ES-I3 (cell line): ENCODE measurements around the gene PROKR2.

Experiments used
- H3K36me3 ChIP-seq: 2 replicates; pipeline ENCODE4 v1.6.1; 2013; ENCODE audit warnings: mild to moderate bottlenecking, low read length, control low read depth, moderate library complexity; ENCODE audit not compliant: insufficient read depth
- H3K4me1 ChIP-seq: 2 replicates; pipeline ENCODE4 v1.6.1; 2013; ENCODE audit warnings: mild to moderate bottlenecking, control low read depth, low read length; ENCODE audit not compliant: insufficient read depth
- H3K9ac ChIP-seq: 2 replicates; pipeline ENCODE4 v1.6.1; 2013; ENCODE audit warnings: low read depth, mild to moderate bottlenecking, low read length, moderate library complexity
- H3K9me3 ChIP-seq: 2 replicates; pipeline ENCODE4 v1.6.1; 2013; ENCODE audit warnings: mild to moderate bottlenecking, low read length, moderate library complexity; ENCODE audit not compliant: control insufficient read depth, insufficient read depth

Gene PROKR2

DNA sequence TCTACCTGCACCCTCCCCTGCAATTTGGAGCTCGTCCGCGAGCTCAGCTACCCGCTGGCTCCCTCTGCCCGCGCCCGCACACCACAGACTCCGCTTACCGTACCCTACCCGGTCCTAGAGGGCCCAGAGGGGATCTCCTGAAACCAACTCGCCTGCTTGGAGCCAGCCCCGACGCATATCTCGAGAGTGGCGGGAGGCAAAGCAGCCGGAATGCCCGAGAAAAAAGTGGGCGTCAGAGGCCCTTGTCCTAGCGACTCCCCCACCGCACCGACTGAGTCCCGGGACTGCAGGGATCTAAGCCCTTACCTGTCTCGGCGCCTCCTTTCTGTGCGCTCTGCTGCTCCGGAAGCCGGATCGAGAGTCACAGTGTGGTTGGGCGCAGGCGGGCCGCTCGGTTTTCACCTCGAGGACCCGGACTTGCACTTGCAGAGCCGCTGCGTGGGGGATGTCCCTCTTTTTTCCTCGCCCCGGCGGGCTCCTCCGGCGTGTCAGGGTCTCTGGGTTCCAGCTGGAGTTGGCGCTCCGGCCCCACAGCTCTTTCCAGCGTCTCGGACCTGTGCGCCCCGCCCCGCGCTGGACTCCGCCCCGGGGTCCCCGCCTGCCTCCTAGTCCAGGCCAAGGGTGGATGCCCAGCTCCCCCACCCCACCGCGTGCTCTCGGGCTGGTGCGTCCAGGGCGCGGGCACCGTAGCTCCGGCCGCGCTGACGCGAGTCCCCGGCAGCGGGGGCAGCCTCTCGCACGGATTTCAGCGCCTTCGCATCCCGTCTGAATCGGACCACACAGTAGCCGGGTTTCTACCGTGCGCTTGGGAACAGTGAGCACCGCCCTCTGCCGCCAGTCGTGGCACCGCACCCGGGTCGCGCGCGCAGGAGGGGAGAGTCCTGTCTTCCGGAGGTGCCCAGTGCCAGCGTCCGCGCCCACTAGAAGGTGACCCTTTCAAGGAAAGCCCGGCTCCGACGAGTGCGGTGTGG is at the start of gene PROKR2:
Gene PROKR2 (minus strand): TSS at position 767 of the 971 bp plus-strand sequence. CDS start 2,585 bp downstream, outside the sequence.
- no peaks in the 10 kb centered on the region for H3K9me3 ChIP-seq
- H3K36me3 ChIP-seq: no peaks in the 10 kb centered on the region
- H3K9ac ChIP-seq: peak within 1 kb of the TSS; percentile 81
- no peaks in the 10 kb centered on the region for H3K4me1 ChIP-seq

DNA sequence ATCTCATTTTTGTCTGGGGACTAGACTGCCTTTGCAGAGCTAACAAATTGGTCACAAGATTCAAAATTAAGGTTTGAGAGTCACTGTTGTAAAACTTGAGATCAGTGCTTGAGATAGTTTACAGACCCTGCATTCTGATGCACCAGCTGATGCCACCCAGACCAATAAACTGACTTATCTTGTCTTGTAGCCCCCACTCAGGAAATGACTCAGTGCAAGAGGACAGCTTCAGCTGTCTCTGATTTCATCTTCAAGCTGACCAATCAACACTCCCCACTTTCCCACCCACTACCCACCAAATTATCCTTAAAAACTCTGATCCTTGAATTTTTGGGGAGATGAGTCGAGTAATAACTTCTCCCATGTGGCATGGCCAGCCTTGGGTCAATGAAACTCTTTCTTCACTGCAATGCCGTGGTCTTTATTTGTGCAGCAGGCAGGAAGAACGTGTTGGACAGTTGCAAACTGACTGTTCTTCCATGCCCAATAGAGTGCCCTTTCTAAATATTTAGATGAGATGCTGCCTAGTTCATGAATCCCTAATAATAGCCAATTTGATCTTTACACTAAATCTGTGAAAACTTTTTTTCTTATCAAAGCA is 48.3 kb upstream of the PROKR2 start:
- Histone ChIP-seq H3K9ac (0 out of 2 replicates have a peak overlapping the region, but pooled peaks have one; percentile 22), H3K9me3 (peaks cover 7% of the 10 kb centered on the region), H3K4me1 (0 out of 2 replicates have a peak, but pooled peaks cover 4% of the 10 kb centered on the region), H3K36me3 (no peaks in the 10 kb centered on the region)

DNA sequence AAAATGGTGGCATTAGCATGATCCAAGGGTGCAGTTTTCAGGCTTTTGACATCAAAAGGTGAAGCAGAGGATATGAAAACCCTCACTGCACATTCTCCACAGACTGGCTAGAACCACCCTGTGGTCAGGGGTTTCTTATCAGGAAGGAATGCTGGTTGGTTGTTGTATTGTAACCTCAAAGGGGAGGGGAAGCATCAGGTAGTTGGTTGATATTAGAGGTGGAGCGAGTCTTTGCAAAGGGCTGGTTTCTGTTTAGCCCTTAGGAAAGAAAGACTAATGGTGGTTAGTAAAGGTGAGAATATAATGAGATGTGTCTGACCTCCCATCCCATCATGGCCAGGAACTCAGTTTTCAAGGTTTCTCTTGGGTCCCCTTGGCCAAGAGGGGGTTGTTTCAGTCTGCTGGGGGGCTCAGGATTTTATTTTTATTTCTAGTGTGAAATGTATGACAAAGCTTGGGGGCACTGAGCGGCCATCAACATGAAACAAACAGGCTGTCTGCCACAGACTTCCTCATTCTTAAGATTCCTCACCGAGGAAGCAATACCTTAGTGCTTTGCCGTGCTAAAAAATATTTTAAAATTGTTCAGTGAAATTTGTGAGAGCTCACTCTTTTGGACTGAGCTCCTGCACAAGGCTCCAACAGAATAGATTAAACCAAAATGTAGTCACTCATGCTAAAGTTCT is 47.5 kb upstream of the PROKR2 start:
- H3K36me3 ChIP-seq: no peaks in the 10 kb centered on the region
- peak overlapping the region; percentile 22; the same call in 1 of the 2 replicates for H3K9ac ChIP-seq
- peaks cover 7% of the 10 kb centered on the region for H3K9me3 ChIP-seq
- H3K4me1 ChIP-seq: 0 out of 2 replicates have a peak, but pooled peaks cover 4% of the 10 kb centered on the region

DNA sequence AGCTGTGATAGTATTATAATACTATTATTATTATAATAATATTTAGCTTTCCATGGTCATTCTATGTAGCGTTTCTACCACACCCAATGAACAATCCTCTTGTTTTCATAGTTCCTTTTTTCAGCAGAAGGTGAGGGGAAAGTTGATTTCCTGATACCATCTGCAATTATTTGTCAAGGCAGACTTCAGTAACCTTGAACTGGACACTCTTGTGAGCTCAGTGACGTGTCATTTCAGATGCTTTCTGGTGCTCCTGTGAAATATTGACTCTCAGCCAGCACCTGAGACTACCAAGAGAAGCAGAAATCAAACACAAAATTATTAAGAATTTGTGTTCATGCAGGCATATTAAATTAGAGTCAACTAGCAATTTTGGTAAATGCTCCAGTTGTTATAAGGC is 46.0 kb upstream of the PROKR2 start:
- Histone ChIP-seq H3K4me1 (0 out of 2 replicates have a peak, but pooled peaks cover 4% of the 10 kb centered on the region), H3K9me3 (peaks cover 4% of the 10 kb centered on the region), H3K36me3 (no peaks in the 10 kb centered on the region), H3K9ac (no peak overlapping the region)

DNA sequence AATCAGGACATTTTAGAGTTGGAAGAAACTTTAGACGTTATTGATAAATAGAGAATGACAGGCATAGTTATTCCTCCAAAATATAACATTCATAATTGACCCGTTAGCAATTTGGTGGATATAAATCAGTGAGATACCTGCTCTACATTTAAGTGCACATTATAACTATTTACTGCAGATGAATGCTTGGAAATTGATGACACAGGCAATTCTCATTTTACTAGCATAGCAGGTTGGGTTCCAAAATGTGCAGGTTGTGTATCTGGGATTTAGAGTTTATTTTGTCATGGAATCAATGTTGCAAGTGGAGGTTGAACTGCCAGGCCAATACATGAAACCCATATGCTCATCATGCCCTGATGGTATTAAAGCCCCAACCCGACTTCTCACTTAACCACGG is 44.4 kb upstream of the PROKR2 start:
- Histone ChIP-seq H3K36me3 (no peaks in the 10 kb centered on the region), H3K9me3 (no peaks in the 10 kb centered on the region; the same call in none of the 2 replicates), H3K4me1 (0 out of 2 replicates have a peak, but pooled peaks cover 4% of the 10 kb centered on the region), H3K9ac (no peak overlapping the region)

DNA sequence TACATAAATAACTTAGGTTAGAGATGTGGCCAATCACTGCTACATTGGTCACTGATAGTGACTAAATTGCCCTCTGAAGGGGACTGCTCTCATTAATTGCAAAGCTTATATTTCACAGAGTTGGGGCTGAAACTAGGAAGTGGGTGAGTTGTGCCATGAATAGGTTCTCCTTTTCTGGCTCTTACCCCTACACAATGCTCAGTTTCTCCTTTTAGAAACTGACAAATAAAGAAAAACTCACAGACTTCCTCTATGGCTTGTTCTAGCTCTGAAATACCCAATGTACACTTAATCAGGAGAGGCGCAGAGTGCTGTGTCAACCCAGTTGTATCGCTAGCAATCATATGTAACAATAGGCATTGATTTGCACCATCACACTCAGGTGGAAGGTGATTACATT is 41.2 kb upstream of the PROKR2 start:
- H3K36me3 ChIP-seq: no peaks in the 10 kb centered on the region
- no peak overlapping the region for H3K9ac ChIP-seq
- H3K4me1 ChIP-seq: no peaks in the 10 kb centered on the region
- H3K9me3 ChIP-seq: no peaks in the 10 kb centered on the region; the same call in 1 of the 2 replicates

DNA sequence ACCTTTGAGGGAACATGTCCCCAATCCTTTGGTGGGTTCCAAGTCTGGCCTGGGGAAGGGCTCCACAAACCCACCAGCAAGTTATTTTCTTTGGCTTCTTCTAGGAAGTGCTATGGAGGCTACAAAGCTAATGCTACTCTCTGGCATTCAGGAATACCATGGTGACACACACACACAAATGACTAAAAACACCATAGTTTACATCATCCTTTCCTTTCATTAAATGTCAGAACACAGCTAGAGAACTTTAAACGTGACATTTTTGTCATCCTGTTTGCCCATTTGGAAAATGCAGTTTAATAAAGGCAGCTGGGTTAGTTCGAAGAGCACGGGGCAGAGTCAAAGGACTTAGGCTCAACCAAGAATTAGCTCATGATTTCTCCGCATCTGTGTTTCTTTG is 40.2 kb upstream of the PROKR2 start:
- H3K9me3 ChIP-seq: no peaks in the 10 kb centered on the region
- H3K9ac ChIP-seq: no peak overlapping the region
- H3K36me3 ChIP-seq: no peaks in the 10 kb centered on the region
- H3K4me1 ChIP-seq: no peaks in the 10 kb centered on the region

DNA sequence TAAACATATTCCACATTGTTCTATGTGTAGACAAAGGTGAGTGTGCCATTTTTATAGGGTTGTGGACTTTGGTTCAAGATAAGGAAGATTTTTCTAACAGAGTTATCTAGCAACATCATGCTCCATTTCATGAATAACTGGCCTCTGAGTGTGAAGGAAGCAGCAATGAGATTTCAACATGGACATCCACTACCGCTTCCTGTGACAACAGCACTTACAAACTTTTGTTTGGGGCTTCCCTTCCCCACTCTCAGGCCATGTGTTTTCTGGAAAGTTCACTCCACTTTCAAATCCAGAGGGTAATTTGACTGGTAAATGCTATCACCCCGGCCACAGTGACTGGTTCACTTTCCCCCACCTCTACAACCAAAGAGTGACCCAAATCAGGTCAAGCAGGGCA is 38.1 kb upstream of the PROKR2 start:
- H3K4me1 ChIP-seq: no peaks in the 10 kb centered on the region
- H3K36me3 ChIP-seq: no peaks in the 10 kb centered on the region
- H3K9me3 ChIP-seq: no peaks in the 10 kb centered on the region
- no peak overlapping the region for H3K9ac ChIP-seq

DNA sequence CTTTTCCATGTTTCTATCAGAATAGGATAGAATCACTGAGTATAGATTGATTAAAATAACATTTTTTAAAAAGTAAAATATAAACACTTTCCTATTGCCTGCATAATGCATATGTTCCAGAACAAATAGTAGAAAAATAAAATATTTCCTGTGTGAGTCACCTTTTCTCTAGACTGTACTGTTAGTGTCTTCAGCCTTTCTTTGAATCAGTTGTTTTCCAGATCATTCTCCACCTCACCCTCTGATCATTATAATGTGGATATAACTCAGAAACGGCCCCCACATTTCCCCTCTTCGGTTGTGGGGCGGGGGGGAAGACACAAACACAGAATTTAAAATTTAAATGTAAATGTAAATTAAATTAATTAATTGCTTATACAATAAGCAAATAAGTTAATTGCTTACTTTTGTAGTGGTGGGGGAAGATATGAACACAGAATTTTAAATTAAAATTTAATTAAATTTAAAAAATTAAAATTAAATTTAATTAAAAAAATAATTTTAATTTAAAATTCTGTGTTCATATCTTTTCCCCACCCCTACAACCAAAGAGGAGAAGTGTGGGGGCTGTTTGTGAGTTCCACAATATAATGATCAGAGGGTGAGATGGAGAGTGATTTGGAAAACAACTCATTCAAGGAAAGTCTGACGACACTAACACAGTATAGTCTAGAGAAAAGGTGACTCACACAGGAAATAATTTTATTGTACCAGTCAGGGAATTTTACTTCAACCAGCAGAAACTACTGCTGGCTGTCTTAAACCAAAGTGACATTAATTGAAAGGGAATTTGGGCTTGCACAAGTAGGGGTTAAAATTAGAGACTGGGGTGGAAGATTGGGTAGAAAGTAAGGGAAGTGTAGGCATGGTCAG is 37.1 kb upstream of the PROKR2 start:
- Histone ChIP-seq H3K9me3 (no peaks in the 10 kb centered on the region), H3K4me1 (no peaks in the 10 kb centered on the region), H3K9ac (no peak overlapping the region), H3K36me3 (no peaks in the 10 kb centered on the region)

DNA sequence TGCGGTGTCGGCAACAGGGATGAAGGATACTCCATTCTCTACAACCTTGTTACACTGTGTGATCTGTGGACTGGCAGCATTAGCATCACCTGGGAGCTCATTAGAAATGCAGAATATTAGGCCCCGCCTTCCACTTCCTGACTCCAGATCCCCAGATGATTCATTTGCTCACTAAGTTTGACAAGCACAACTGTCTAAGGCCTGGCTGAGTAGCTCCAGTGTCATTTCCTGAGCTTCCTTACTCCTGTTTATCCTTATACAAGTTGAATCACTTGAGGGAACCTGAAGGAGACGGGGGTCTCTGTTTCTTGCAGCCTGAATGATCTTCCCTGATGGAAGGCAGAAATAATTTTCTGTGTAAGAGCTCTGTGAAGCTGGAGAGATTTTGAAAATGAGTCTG is 32.7 kb upstream of the PROKR2 start:
- Histone ChIP-seq H3K36me3 (no peaks in the 10 kb centered on the region), H3K9ac (no peak overlapping the region), H3K4me1 (no peaks in the 10 kb centered on the region), H3K9me3 (no peaks in the 10 kb centered on the region; the same call in 1 of the 2 replicates)

DNA sequence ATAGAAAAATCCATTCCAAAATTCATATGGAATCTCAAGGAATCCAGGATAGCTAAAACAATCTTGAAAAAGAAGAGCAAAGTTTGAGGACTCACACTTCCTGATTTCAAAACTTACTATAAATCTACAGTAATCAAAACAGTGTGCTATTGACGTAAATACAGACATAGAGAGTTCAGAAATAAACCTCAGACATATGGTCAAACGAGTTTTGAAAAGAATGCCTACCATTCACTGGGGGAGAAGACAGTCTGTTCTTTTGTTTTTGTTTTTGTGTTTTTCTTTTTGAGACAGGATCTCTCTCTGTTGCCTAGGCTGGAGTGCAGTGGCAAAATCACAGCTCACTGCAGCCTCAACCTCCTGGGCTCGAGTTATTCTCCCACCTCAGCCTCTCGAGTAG is 25.3 kb upstream of the PROKR2 start:
- Histone ChIP-seq H3K4me1 (no peaks in the 10 kb centered on the region), H3K36me3 (no peaks in the 10 kb centered on the region), H3K9me3 (no peaks in the 10 kb centered on the region), H3K9ac (no peak overlapping the region)

DNA sequence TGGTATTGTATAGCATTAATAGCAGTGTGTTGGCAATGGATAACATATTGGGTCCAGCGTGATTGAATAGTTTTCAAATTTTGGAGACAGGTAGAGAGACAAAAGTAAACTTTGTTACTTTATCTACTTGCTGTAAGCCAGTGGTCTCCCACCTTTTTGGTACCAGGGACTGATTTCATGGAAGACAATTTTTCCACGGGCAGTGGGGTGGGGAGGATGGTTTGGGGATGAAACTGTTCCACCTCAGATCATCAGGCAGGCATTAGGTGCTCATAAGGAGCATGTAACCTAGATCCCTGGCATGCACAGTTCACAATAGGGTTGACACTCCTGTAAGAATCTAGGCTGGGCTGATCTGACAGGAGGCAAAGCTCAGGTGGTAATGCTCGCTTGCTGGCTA is 14.6 kb upstream of the PROKR2 start:
- H3K9me3 ChIP-seq: no peaks in the 10 kb centered on the region
- H3K4me1 ChIP-seq: no peaks in the 10 kb centered on the region
- no peaks in the 10 kb centered on the region for H3K36me3 ChIP-seq
- H3K9ac ChIP-seq: no peak overlapping the region

DNA sequence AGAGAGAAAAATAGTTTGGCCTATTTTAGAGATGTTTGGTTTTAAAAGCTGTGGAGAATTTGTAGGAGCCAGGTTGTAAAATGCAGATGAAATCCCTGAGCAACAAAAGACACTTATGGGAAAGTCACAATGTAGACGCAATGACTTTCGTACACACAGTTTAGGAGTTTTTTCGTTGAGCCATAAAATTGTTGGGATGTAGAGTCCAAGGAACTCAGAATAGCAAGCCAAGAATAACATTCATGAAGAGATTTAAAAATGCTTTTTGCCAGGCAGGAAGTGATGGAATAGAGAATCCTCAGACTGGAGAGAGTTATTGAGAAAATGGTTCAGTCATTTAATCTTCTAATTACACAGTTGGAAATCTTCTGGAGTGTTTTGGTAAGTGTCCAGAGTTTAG is 11.5 kb upstream of the PROKR2 start:
- H3K4me1 ChIP-seq: no peaks in the 10 kb centered on the region

DNA sequence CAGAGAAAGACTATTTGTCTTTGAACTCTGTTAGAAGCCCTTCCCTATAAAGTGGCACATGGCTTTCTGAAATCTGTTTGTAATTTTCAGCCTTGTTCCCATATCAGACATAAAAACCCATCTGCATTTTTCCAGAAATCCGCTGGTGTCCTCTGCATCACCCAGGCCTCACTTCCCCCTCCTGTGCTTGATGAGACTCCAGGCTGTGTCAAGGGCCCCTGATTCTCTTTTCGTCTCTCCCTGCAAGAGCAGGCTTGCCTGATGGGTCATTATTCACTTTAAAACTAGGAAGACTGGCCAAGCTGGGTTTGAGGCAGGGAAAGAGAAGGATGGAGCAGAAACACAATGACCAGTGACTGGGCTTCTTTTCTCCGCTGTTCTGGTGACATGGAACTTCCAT is 10.6 kb upstream of the PROKR2 start:
- no peaks in the 10 kb centered on the region for H3K9me3 ChIP-seq
- no peak overlapping the region for H3K9ac ChIP-seq
- no peaks in the 10 kb centered on the region for H3K4me1 ChIP-seq
- no peaks in the 10 kb centered on the region for H3K36me3 ChIP-seq

More for the DNA sequence above, 11.5 kb upstream of the PROKR2 start:
- no peaks in the 10 kb centered on the region for H3K9me3 ChIP-seq
- H3K36me3 ChIP-seq: no peaks in the 10 kb centered on the region
- H3K9ac ChIP-seq: no peak overlapping the region
